Erythroblast (primary cell): ENCODE measurements around the gene TMEM131L.

Source experiments
- GATA1 ChIP-seq: IDR thresholded peaks from 2 replicates; pipeline ENCODE4 v1.6.1; 2011; ENCODE audit warnings: low read depth, mild to moderate bottlenecking, control low read depth, low read length, moderate library complexity
- POLR2A ChIP-seq: IDR thresholded peaks from 2 replicates; pipeline ENCODE4 v1.6.1; 2011; ENCODE audit warnings: mild to moderate bottlenecking, low read length

DNA sequence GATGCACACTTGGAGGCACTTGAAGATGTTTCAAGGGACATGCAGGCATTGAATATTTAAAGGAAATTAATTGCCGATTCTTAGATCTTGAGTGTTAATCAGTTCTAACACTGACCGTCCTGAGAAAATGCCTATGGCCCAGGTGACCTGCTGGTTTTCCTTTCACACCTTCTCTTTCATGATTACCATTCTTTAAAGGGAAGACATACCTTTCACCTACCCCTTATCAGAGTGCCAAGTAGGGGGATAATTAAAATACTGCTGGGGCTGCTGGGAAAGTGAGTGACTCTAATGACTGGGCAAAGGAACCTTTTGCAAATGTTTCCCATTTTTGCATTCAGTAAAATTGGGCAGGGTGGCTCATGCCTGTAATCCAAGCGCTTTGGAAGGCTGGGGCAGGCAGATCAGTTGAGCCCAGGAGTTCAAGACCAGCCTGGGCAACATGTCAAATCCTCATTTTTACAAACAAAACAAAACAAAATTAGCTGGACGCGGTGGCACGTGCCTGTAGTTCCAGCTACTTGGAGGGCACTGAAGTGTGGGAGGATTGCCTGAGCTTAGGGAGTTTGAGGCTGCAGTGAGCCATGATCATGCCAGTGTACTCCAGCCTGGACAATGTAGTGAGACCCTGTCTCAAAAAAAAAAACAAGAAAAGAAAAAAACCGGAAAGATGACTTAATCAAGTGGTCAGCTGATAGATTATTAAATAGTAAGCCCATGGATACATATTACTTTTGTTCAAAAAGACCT is 44.3 kb downstream of the TMEM131L start:
- TF ChIP-seq POLR2A = no peak
- TF ChIP-seq GATA1 = no peak
